GM23338 (cell line): Measurements from ENCODE around the gene KCNK4. TPM values are rescaled to one million over a fixed set of nuclear protein-coding genes. Genes with fewer than 3 reads are reported as not detected.

Experiments
- ATAC-seq: fragments of 200-7000 bp; cut with Tn5 transposase; 3 replicates; pipeline ENCODE4 v1.9.1; 2020
- DNase-seq: peaks from one replicate; pipeline ENCODE4 v3.0.0-alpha.2; 2015; ENCODE audit warnings: low spot score
- H2AFZ ChIP-seq: fragments of 200-600 bp; sonication (generic); 2 replicates; pipeline ENCODE4 v1.8.0; 2016; ENCODE audit warnings: antibody characterized with exemption, mild to moderate bottlenecking, moderate library complexity
- H3F3A ChIP-seq: fragments of 200-600 bp; sonication (generic); replicated peaks from 2 replicates; pipeline ENCODE4 v1.8.0; 2017; ENCODE audit warnings: antibody characterized with exemption, mixed run types, low read depth
- H3K27ac ChIP-seq: fragments of 200-600 bp; sonication (generic); 2 replicates; pipeline ENCODE4 v1.6.1; 2016; ENCODE audit warnings: low read depth
- H3K27me3 ChIP-seq: fragments of 200-600 bp; sonication (generic); 2 replicates; pipeline ENCODE4 v1.8.0; 2016; ENCODE audit warnings: mild to moderate bottlenecking, mixed run types, moderate library complexity; ENCODE audit not compliant: insufficient read depth
- H3K36me3 ChIP-seq: fragments of 200-600 bp; sonication (generic); 2 replicates; pipeline ENCODE4 v1.8.0; 2016; ENCODE audit warnings: mild to moderate bottlenecking; ENCODE audit not compliant: insufficient read depth
- H3K4me1 ChIP-seq: fragments of 200-600 bp; sonication (generic); 2 replicates; pipeline ENCODE4 v1.8.0; 2016; ENCODE audit warnings: mild to moderate bottlenecking, moderate library complexity; ENCODE audit not compliant: insufficient read depth
- H3K4me2 ChIP-seq: fragments of 200-600 bp; sonication (generic); 2 replicates; pipeline ENCODE4 v1.7.1; 2017; ENCODE audit warnings: mixed run types
- H3K4me3 ChIP-seq: fragments of 200-600 bp; sonication (generic); 2 replicates; pipeline ENCODE4 v1.6.1; 2016; ENCODE audit warnings: mixed run types
- H3K79me2 ChIP-seq: fragments of 200-600 bp; sonication (generic); replicated peaks from 2 replicates; pipeline ENCODE4 v1.8.0; 2017; ENCODE audit warnings: mild to moderate bottlenecking; ENCODE audit not compliant: insufficient read depth
- H3K9me2 ChIP-seq: fragments of 200-600 bp; sonication (generic); 2 replicates; pipeline ENCODE4 v1.8.0; 2017; ENCODE audit not compliant: insufficient read depth
- H4K20me1 ChIP-seq: fragments of 200-600 bp; sonication (generic); replicated peaks from 2 replicates; pipeline ENCODE4 v1.8.0; 2017; ENCODE audit warnings: mild to moderate bottlenecking; ENCODE audit not compliant: insufficient read depth
- H3K27ac Mint-ChIP-seq: 2 replicates; pipeline ENCODE4 v1.8.0; 2020; ENCODE audit warnings: inconsistent platforms, mild to moderate bottlenecking, moderate library complexity, mixed read lengths
- H3K27me3 Mint-ChIP-seq: 3 replicates; pipeline ENCODE4 v1.8.0; 2022; ENCODE audit warnings: low read depth, mild to moderate bottlenecking, moderate library complexity, mixed read lengths, inconsistent platforms; ENCODE audit not compliant: insufficient read depth, poor library complexity
- H3K36me3 Mint-ChIP-seq: 3 replicates; pipeline ENCODE4 v1.8.0; 2021; ENCODE audit warnings: low read depth, mild to moderate bottlenecking, inconsistent platforms, moderate library complexity, mixed read lengths
- H3K4me1 Mint-ChIP-seq: 3 replicates; pipeline ENCODE4 v1.8.0; 2020; ENCODE audit warnings: mild to moderate bottlenecking, inconsistent platforms, mixed read lengths
- H3K4me3 Mint-ChIP-seq: 3 replicates; pipeline ENCODE4 v1.8.0; 2021; ENCODE audit warnings: moderate library complexity, mild to moderate bottlenecking, inconsistent platforms, mixed read lengths
- H3K9me3 Mint-ChIP-seq: 3 replicates; pipeline ENCODE4 v1.8.0; 2020; ENCODE audit warnings: moderate library complexity, mild to moderate bottlenecking, inconsistent platforms, mixed read lengths
- CREB1 ChIP-seq: fragments of 250-450 bp; sonication (Bioruptor Pico); IDR thresholded peaks from 2 replicates; pipeline ENCODE4 v1.5.0; 2020; ENCODE audit warnings: low read depth, mild to moderate bottlenecking, moderate library complexity
- CTCF ChIP-seq, 2 experiments: fragments of 200-600 bp in 1 of 2; sonication (generic) in 1 of 2; conservative IDR thresholded peaks; 2 replicates each; pipeline versions ENCODE4 v1.5.1 to v1.6.1; 2016 to 2017; ENCODE audit warnings: antibody characterized with exemption in 2 of 2, low read depth in 2 of 2, mild to moderate bottlenecking in 2 of 2, moderate library complexity in 1 of 2
- ETS1 ChIP-seq: IDR thresholded peaks from 2 replicates; pipeline ENCODE4 v1.6.1; 2016; ENCODE audit warnings: antibody characterized with exemption
- EZH2 ChIP-seq: fragments of 200-600 bp; sonication (generic); IDR thresholded peaks from one replicate; pipeline ENCODE4 v1.8.0; 2017; ENCODE audit warnings: antibody characterized with exemption, mild to moderate bottlenecking, low read depth; ENCODE audit not compliant: unreplicated experiment
- EZH2phosphoT487 ChIP-seq: fragments of 200-600 bp; sonication (generic); IDR thresholded peaks from one replicate; pipeline ENCODE4 v1.8.1; 2018; ENCODE audit warnings: antibody characterized with exemption; ENCODE audit not compliant: unreplicated experiment
- JUNB ChIP-seq: IDR thresholded peaks from one replicate; pipeline ENCODE4 v1.6.1; 2016; ENCODE audit warnings: antibody characterized with exemption; ENCODE audit not compliant: unreplicated experiment
- STAT1 ChIP-seq: IDR thresholded peaks from one replicate; pipeline ENCODE4 v1.6.1; 2016; ENCODE audit warnings: antibody characterized with exemption; ENCODE audit not compliant: unreplicated experiment
- ZNF114 ChIP-seq: fragments of 250-450 bp; sonication (Bioruptor Pico); IDR thresholded peaks from 2 replicates; pipeline ENCODE4 v1.5.0; 2020; ENCODE audit warnings: mild to moderate bottlenecking, moderate library complexity
- ZNF331 ChIP-seq: fragments of 250-450 bp; sonication (Bioruptor Pico); IDR thresholded peaks from 2 replicates; pipeline ENCODE4 v1.5.0; 2020; ENCODE audit warnings: low read depth, mild to moderate bottlenecking, moderate library complexity
- polyA plus RNA-seq: library from polyadenylated mRNA; unstranded; fragments of >200 nt; fragmentation: Nextera tagmentation; extraction: Ambion mirVana; gene quantifications from 2 replicates; pipeline ENCODE4 v1.2.1, GENCODE V29; 2016
- total RNA-seq: library from RNA; depleted of rRNA; stranded (reverse); fragments of >200 nt; shearing (Covaris generic); gene quantifications from 2 replicates; pipeline ENCODE4 v1.2.3, GENCODE V29; 2014

Gene KCNK4
- total and polyA plus RNA-seq, 2 experiments from 2014 or later = 1.0 TPM; not detected in 1

GRCh38 chr11:64291752-64292459 lies 804 bp downstream of the KCNK4 start:
- Mint-ChIP-seq H3K36me3 (no peaks in the 10 kb centered on the region; the same call in 2 of the 3 replicates), H3K27ac (no peak overlapping the region), H3K27me3 (peaks cover 75% of the 10 kb centered on the region), H3K4me1 (peaks cover 6% of the 10 kb centered on the region), H3K4me3 (peak overlapping the region; percentile 59; the same call in 2 of the 3 replicates), H3K9me3 (no peaks in the 10 kb centered on the region; the same call in 1 of the 3 replicates)
- Histone ChIP-seq H3K4me2 (peak overlapping the region; percentile 78), H3K4me1 (no peaks in the 10 kb centered on the region; the same call in 1 of the 2 replicates), H3K27me3 (peaks cover 83% of the 10 kb centered on the region), H3K4me3 (peak overlapping the region; percentile 59), H4K20me1 (peaks cover 16% of the 10 kb centered on the region), H3F3A (peaks cover 14% of the 10 kb centered on the region; the same call in 1 of the 2 replicates), H3K9me2 (no peaks in the 10 kb centered on the region), H3K36me3 (no peaks in the 10 kb centered on the region), H3K27ac (no peak overlapping the region), H3K79me2 (no peaks in the 10 kb centered on the region), H2AFZ (no peak overlapping the region)
- TF ChIP-seq EZH2phosphoT487 = peak; percentile 26
- TF ChIP-seq JUNB = no peak
- TF ChIP-seq CTCF (conservative IDR thresholded peaks at IDR 0.05; ENCODE audit: low read depth in 2 of 2) = no peak
- no peak for TF ChIP-seq STAT1
- TF ChIP-seq EZH2 = peak; percentile 79
- TF ChIP-seq ETS1 = no peak
- ATAC-seq (no peak; the same call in 1 of the 3 replicates), DNase-seq (no peak)

- H3K4me3 Mint-ChIP-seq = peak overlapping the region; percentile 59
- TF ChIP-seq CREB1 (CRISPR knock-in tag) (no peak), ETS1 (no peak), EZH2 (peak; percentile 90), JUNB (no peak), ZNF114 (CRISPR knock-in tag) (no peak), EZH2phosphoT487 (peak; percentile 89), ZNF331 (CRISPR knock-in tag) (no peak)
Measured at GRCh38 chr11:64292460-64293254, 1.6 kb downstream of the KCNK4 start.

More at GRCh38 chr11:64292460-64293254, 1.6 kb downstream of the KCNK4 start:
- Histone ChIP-seq H4K20me1 (peaks cover 16% of the 10 kb centered on the region), H2AFZ (no peak overlapping the region), H3K27me3 (peaks cover 85% of the 10 kb centered on the region), H3K79me2 (no peaks in the 10 kb centered on the region), H3K36me3 (no peaks in the 10 kb centered on the region), H3K4me3 (peak overlapping the region; percentile 59), H3F3A (peaks cover 14% of the 10 kb centered on the region; the same call in 1 of the 2 replicates), H3K27ac (no peak overlapping the region), H3K4me2 (peak overlapping the region; percentile 78), H3K9me2 (no peaks in the 10 kb centered on the region), H3K4me1 (peaks cover 1% of the 10 kb centered on the region; the same call in 1 of the 2 replicates)
- no peaks in the 10 kb centered on the region; the same call in 2 of the 3 replicates for H3K36me3 Mint-ChIP-seq
- ATAC-seq (peak; percentile 17), DNase-seq (peak; percentile 54)
- peaks cover 11% of the 10 kb centered on the region for H3K4me1 Mint-ChIP-seq
- peaks cover 80% of the 10 kb centered on the region for H3K27me3 Mint-ChIP-seq
- H3K27ac Mint-ChIP-seq = no peak overlapping the region
- no peaks in the 10 kb centered on the region; the same call in 1 of the 3 replicates for H3K9me3 Mint-ChIP-seq
